ENCODE measurements around the gene INTS15. TPM values are rescaled to one million over a fixed set of nuclear protein-coding genes. Genes with fewer than 3 reads are reported as not detected.

Gene INTS15
- polyA plus RNA-seq, 1 donor from 2014 or later: 41.3 TPM

DNA sequence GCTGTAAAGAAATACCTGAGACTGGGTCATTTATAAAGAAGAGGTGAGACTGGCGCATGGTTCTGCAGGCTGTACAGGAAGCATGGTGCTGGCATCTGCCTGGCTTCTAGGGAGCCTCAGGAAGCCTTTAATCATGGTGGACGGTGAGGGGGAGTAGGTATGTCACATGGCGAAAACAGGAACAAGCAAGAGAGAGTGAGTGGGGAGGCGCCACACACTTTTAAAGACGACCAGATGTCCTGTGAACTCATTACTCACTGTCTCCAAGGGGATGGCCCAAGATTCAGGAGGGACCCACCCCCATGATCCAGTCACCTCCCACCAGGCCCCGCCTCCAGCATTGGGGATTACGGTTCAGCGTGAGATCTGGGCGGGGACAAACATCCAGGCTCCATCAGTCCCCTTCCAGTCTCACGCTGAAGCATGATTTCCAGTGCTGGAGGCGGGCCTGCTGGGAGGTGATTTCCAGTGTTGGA is 50.5 kb downstream of the INTS15 start:
- Mint-ChIP-seq H3K27me3 (no peaks in the 10 kb centered on the region), H3K36me3 (no peaks in the 10 kb centered on the region), H3K27ac (peak overlapping the region in 2 of 3 donors; percentile 70 to 76), H3K4me1 (peaks cover 12 to 22% (median 19%) of the 10 kb centered on the region in 3 donors), H3K9me3 (no peaks in the 10 kb centered on the region), H3K4me3 (peak overlapping the region in 2 of 4 donors; percentile 60 to 66)

DNA sequence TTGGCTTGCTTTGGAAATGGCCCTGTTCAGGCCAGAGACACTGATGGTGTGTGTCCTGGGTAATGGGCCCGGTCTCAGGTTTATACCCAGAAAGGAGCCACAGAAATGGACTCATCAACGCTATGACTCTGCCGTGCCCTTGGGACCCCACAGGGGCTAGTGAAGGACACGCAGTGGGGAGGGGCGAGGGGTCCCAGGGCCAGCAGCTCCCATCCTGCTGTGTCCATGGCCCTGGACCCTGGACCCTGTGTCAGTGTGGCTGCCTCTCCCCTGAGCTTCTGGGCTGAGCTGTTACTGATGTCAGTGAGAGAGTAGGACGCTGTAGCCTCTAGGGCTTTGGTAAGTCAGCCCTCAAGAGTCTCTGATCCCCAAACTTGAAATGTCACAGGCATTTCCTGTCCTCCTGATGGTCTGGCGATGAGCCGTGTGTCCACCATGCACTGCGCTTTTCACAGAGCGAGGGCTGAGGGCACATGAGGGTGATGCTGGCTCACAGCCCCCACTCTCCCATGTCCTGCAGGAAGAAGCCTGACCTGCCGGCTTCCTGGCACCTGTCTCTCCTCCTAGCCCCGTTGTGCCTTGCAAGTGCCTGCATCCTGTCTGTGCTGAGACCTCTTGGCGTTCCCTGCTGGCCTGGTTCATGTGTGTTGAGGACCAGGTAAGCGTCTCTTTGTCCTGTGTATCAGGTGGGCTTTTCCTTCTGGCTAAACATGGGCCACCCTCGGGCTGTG is 51.6 kb downstream of the INTS15 start:
- no peaks in the 10 kb centered on the region for H3K9me3 Mint-ChIP-seq
- H3K27ac Mint-ChIP-seq: no peak overlapping the region
- peaks cover 1% of the 10 kb centered on the region for H3K36me3 Mint-ChIP-seq
- H3K4me1 Mint-ChIP-seq: peaks cover 11 to 18% (median 18%) of the 10 kb centered on the region in 3 donors
- H3K4me3 Mint-ChIP-seq: peak overlapping the region in 2 of 4 donors; percentile 8 to 17
- H3K27me3 Mint-ChIP-seq: no peaks in the 10 kb centered on the region

- Mint-ChIP-seq H3K4me1 (peaks cover 11 to 18% (median 16%) of the 10 kb centered on the region in 3 donors), H3K4me3 (no peak overlapping the region), H3K27ac (no peak overlapping the region), H3K9me3 (no peaks in the 10 kb centered on the region), H3K36me3 (peaks cover 1% of the 10 kb centered on the region), H3K27me3 (no peaks in the 10 kb centered on the region)
Observed at GRCh38 chr7:6642239-6642839, 52.5 kb downstream of the INTS15 start.

- Mint-ChIP-seq H3K4me1 (peaks cover 7 to 15% (median 14%) of the 10 kb centered on the region in 3 donors), H3K36me3 (peaks cover 1% of the 10 kb centered on the region), H3K9me3 (no peaks in the 10 kb centered on the region), H3K27me3 (no peaks in the 10 kb centered on the region), H3K4me3 (no peak overlapping the region), H3K27ac (no peak overlapping the region)
Observed at GRCh38 chr7:6642861-6643640, 53.2 kb downstream of the INTS15 start.

GRCh38 chr7:6643915-6644625 is 54.2 kb downstream of the INTS15 start:
- peaks cover 4 to 7% (median 7%) of the 10 kb centered on the region in 3 donors for H3K4me1 Mint-ChIP-seq
- H3K27me3 Mint-ChIP-seq: no peaks in the 10 kb centered on the region
- H3K4me3 Mint-ChIP-seq: no peak overlapping the region
- peaks cover 1% of the 10 kb centered on the region for H3K36me3 Mint-ChIP-seq
- no peak overlapping the region for H3K27ac Mint-ChIP-seq
- no peaks in the 10 kb centered on the region for H3K9me3 Mint-ChIP-seq

DNA sequence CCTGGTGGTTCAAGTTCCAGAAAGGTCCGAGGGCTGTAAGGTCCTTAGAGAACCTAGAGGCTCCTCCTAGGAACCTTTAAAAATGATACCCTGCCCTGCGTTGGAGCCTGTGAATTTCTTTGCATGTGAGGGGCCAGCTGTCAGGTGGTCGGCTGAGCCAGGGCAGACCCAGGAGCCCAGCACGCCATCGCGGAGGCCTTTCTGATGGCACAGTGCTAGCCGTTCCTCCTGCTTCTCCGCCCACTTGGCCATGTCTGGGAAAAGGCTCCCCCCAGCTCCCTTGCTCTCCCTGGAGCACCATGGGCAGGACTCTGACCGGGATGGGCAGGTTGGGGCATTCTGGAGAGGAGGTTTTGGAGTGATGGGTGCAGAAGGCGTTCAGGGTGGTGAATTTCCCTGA is 54.9 kb downstream of the INTS15 start:
- no peaks in the 10 kb centered on the region for H3K9me3 Mint-ChIP-seq
- no peaks in the 10 kb centered on the region for H3K27me3 Mint-ChIP-seq
- H3K4me1 Mint-ChIP-seq: peaks cover 0 to 4% (median 4%) of the 10 kb centered on the region in 3 donors
- H3K36me3 Mint-ChIP-seq: peaks cover 1% of the 10 kb centered on the region
- no peak overlapping the region for H3K27ac Mint-ChIP-seq
- no peak overlapping the region for H3K4me3 Mint-ChIP-seq

GRCh38 chr7:6646465-6646864 is 56.6 kb downstream of the INTS15 start:
- Mint-ChIP-seq H3K4me1 (peaks cover 0 to 2% (median 0%) of the 10 kb centered on the region in 3 donors), H3K27me3 (no peaks in the 10 kb centered on the region), H3K27ac (peak overlapping the region in 1 of 3 donors; percentile 56), H3K4me3 (no peak overlapping the region), H3K36me3 (peaks cover 12% of the 10 kb centered on the region), H3K9me3 (peaks cover 0 to 2% (median 0%) of the 10 kb centered on the region in 3 donors)

- Mint-ChIP-seq H3K4me3 (no peak overlapping the region), H3K9me3 (peaks cover 0 to 2% (median 0%) of the 10 kb centered on the region in 3 donors), H3K36me3 (peaks cover 12% of the 10 kb centered on the region), H3K4me1 (peaks cover 0 to 2% (median 0%) of the 10 kb centered on the region in 3 donors), H3K27ac (no peak overlapping the region), H3K27me3 (no peaks in the 10 kb centered on the region)
Observed at GRCh38 chr7:6647080-6647479, 57.3 kb downstream of the INTS15 start.

GRCh38 chr7:6647541-6647940 is 57.7 kb downstream of the INTS15 start:
- Mint-ChIP-seq H3K4me3 (no peak overlapping the region), H3K36me3 (peaks cover 12% of the 10 kb centered on the region), H3K27me3 (no peaks in the 10 kb centered on the region), H3K4me1 (peaks cover 0 to under 1% (median 0%) of the 10 kb centered on the region in 3 donors), H3K27ac (no peak overlapping the region), H3K9me3 (peaks cover 0 to 2% (median 0%) of the 10 kb centered on the region in 3 donors)

DNA sequence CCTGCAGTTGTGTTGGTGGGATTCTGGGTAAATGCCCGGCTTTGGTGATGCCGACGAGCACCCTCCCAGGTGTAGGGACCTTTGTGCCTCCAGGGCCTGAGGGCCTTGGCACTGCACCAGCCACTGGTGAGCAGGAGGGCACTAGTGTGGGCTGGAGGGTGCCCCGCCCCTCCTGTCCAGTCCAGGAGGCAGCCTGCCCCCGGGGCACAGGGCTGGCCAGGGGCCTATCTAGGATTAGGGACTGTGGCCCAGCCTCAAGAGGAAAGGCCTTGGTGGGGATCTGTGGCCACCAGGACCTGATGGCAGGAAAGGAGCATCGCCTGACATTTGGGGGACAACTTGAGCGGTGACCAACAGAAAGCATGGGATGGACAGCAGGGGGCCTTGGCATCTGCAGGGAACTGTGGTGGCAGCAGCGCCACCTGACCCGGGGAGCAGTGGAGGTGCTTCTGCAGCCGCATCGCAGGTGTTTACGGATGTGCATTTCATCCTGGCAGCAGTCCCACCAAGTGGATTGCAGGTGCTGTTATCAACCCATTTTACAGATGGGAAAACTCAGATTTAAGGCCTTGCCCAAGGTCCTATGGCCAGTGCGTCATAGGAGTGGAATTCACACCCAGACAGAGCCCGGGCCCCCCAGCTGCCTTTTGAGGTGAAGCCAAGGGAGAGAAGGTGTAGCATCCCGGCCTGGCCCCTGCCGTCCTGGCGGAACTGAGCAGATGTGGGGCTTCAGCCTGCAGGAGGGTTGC is 58.4 kb downstream of the INTS15 start:
- no peak overlapping the region for H3K27ac Mint-ChIP-seq
- H3K4me3 Mint-ChIP-seq: no peak overlapping the region
- H3K4me1 Mint-ChIP-seq: no peaks in the 10 kb centered on the region
- peaks cover 0 to 2% (median 0%) of the 10 kb centered on the region in 3 donors for H3K9me3 Mint-ChIP-seq
- peaks cover 12% of the 10 kb centered on the region for H3K36me3 Mint-ChIP-seq
- no peaks in the 10 kb centered on the region for H3K27me3 Mint-ChIP-seq

DNA sequence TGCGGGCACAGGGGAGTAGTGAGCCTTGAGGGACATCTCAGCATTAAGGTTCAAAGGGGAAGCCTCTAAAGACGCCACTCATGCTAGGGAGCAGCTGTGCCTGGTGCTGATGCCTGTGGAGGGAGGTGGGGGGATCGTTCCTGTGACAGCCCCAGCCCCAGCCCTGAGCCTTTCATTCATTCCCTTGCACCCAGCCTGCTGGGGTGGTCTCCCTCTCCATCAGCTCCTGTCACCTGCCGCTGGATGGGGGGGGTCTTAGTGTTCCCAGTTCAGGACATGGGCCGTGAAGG is 58.9 kb downstream of the INTS15 start:
- Mint-ChIP-seq H3K36me3 (peaks cover 12% of the 10 kb centered on the region), H3K4me1 (no peaks in the 10 kb centered on the region), H3K27me3 (no peaks in the 10 kb centered on the region), H3K27ac (no peak overlapping the region), H3K4me3 (no peak overlapping the region), H3K9me3 (peaks cover 0 to 2% (median 0%) of the 10 kb centered on the region in 3 donors)

DNA sequence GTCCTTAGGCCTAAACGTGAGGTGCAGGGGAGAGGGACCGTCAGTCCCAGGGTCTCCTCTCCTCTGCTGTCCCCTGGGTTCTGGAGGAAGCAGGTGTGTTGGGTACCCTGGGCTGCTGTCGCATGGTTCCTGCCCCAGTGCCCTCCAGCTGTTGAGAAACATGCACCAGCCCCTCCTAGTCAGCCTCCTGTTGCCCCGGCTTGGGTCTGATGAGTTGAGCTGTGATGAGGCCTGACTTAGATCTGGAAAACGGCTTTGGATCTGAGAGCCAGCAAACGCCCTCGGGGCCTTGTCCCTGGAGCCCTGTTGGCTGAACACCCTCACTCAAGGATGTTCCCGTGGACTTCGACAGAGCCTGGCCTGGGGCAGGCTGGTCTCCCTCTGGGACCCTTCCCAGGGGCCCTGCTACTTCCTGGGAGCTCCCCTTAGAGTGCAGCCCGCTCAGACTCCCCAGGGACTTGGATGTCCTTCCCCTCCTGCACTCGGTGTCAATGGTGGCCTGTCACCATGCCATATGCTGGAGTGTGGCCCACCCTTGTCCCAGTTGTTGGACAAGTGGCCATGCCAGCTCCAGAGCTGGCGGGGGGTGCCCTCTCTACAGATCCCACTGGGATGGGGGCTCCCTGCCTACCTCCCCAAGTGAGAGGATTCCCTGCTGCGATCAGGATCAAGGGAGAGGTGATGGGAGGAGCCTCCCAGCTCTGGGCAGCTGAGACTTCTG is 59.6 kb downstream of the INTS15 start:
- Mint-ChIP-seq H3K9me3 (peaks cover 0 to 2% (median 0%) of the 10 kb centered on the region in 3 donors), H3K4me1 (no peaks in the 10 kb centered on the region), H3K27ac (peak overlapping the region in 2 of 3 donors; percentile 31 to 78), H3K27me3 (no peaks in the 10 kb centered on the region), H3K36me3 (peaks cover 12% of the 10 kb centered on the region), H3K4me3 (no peak overlapping the region)

GRCh38 chr7:6650086-6650485 is 60.3 kb downstream of the INTS15 start:
- Mint-ChIP-seq H3K36me3 (peaks cover 16% of the 10 kb centered on the region), H3K4me1 (no peaks in the 10 kb centered on the region), H3K9me3 (peaks cover 0 to 2% (median 0%) of the 10 kb centered on the region in 3 donors), H3K4me3 (no peak overlapping the region), H3K27ac (peak overlapping the region in 1 of 3 donors; percentile 77), H3K27me3 (no peaks in the 10 kb centered on the region)
